Measurements from ENCODE around the gene ZNF652.
"Not testable (repeated sequence)": the region's sequence is repeated elsewhere in the genome, so short reads cannot be mapped to it uniquely, and the experiment has no call there.

ZNF652 gene

GRCh38 chr17:49373115-49373514 lies 11.1 kb upstream of the ZNF652 start:
- TF ChIP-seq POLR2A (IDR thresholded peaks at IDR 0.05; ENCODE audit: low read depth, low read length) (no peak), POU2F2 (IDR thresholded peaks at IDR 0.05; ENCODE audit: low read depth, low read length) (no peak), POLR2AphosphoS5 (IDR thresholded peaks at IDR 0.05; ENCODE audit: low read depth, low read length) (no peak), TAF1 (IDR thresholded peaks at IDR 0.05; ENCODE audit: low read depth, low read length) (no peak), SPI1 (IDR thresholded peaks at IDR 0.05; ENCODE audit: low read depth, low read length) (no peak), PAX5 (IDR thresholded peaks at IDR 0.05; ENCODE audit: insufficient read depth, low read length, severe bottlenecking) (no peak)
- no peak for FAIRE-seq
- DNase-seq (ENCODE audit: insufficient read length, low spot score): no peak

DNA sequence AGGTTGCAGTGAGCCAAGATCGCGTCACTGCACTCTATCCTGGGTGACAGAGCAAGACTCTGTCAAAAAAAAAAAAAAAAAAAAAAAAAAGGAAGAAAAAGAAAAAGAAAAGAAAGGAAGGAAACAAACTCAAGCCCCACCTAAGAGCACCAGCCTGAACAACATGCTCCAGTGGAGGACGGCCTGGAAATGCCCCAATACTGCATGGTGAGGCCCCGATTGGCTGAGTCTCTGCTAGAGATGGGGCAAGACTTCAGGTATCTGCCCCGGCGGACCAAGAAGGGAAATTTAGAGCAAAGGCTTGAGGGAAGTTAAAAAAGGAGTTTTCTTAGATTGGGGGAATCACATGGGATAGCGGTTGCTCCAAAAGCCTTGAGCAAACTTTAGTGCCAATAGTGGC lies 10.4 kb upstream of the ZNF652 start:
- FAIRE-seq: no peak
- no peak for DNase-seq (ENCODE audit: insufficient read length, low spot score)
- TF ChIP-seq SPI1 (IDR thresholded peaks at IDR 0.05; ENCODE audit: low read depth, low read length) (no peak), POU2F2 (IDR thresholded peaks at IDR 0.05; ENCODE audit: low read depth, low read length) (no peak), PAX5 (IDR thresholded peaks at IDR 0.05; ENCODE audit: insufficient read depth, low read length, severe bottlenecking) (no peak), POLR2AphosphoS5 (IDR thresholded peaks at IDR 0.05; ENCODE audit: low read depth, low read length) (no peak), POLR2A (IDR thresholded peaks at IDR 0.05; ENCODE audit: low read depth, low read length) (no peak), TAF1 (IDR thresholded peaks at IDR 0.05; ENCODE audit: low read depth, low read length) (no peak)

DNA sequence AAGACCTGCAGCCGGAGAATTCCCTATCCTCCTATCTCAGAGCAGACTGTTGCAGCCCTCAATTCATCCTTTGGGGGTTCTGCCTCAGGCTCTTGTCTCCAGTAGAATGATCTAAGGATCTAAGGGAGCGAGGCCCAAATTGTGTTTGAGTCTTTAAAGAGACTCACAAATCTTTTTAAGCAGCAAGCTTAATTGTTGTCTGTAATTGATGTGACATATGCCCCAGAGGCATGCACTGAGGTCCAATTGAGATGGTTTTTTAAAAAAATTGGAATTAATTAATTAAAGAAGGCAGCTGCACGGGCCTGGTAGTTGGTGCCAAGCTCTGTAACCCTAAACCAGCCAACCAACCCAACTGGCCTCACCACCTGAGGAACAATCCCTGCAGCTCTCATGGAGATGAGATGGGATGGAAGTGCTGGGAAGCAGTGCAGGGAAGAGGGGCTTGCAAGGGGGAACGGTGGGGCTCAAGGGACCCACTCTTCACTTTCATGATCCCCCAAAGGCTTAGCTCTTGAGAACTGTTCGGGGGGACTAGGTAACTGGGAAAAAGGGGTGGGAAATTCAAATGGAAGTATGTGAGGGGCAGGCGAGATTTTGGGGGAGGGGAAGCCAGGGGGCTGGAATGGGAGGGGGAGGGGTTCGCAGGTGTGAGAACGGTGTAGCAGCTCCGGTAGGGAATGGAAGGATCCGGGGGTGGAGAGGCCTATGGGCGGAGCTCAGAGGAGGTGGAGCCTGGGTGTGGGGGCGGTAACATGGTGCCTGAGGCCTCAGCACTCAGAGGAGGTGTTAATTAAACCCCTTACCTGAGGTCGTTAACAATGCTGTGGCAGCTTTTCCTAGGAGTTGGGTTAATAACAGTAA lies 9.2 kb upstream of the ZNF652 start:
- DNase-seq (ENCODE audit: insufficient read length, low spot score) (no peak), FAIRE-seq (no peak)
- TF ChIP-seq PAX5 (IDR thresholded peaks at IDR 0.05; ENCODE audit: insufficient read depth, low read length, severe bottlenecking) (no peak), POLR2AphosphoS5 (IDR thresholded peaks at IDR 0.05; ENCODE audit: low read depth, low read length) (no peak), POLR2A (IDR thresholded peaks at IDR 0.05; ENCODE audit: low read depth, low read length) (no peak), SPI1 (IDR thresholded peaks at IDR 0.05; ENCODE audit: low read depth, low read length) (no peak), POU2F2 (IDR thresholded peaks at IDR 0.05; ENCODE audit: low read depth, low read length) (no peak), TAF1 (IDR thresholded peaks at IDR 0.05; ENCODE audit: low read depth, low read length) (no peak)

DNA sequence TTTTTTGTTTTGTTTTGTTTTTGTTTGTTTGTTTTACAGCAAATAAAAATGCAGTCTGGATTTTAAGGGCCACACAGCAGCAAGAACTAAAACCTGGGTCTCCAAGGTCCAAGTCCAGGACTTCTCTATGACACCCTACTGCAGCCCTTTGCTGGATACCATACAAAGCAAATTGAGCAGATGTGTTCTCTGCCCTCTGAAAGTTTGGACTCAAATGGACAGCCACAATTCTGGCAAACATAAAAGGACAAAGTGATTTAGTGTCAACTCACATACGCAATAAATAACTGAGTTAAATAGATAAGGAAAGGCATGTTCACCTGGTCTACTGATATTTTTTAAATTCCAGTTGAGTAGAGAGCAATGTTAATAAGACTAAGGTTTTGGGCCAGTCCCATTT lies 7.7 kb upstream of the ZNF652 start:
- DNase-seq (ENCODE audit: insufficient read length, low spot score): no peak
- FAIRE-seq: no peak
- TF ChIP-seq SPI1 (IDR thresholded peaks at IDR 0.05; ENCODE audit: low read depth, low read length) (no peak), POLR2AphosphoS5 (IDR thresholded peaks at IDR 0.05; ENCODE audit: low read depth, low read length) (no peak), POLR2A (IDR thresholded peaks at IDR 0.05; ENCODE audit: low read depth, low read length) (no peak), PAX5 (IDR thresholded peaks at IDR 0.05; ENCODE audit: insufficient read depth, low read length, severe bottlenecking) (no peak), TAF1 (IDR thresholded peaks at IDR 0.05; ENCODE audit: low read depth, low read length) (no peak), POU2F2 (IDR thresholded peaks at IDR 0.05; ENCODE audit: low read depth, low read length) (no peak)

GRCh38 chr17:49369089-49369488 lies 7.0 kb upstream of the ZNF652 start:
- DNase-seq (ENCODE audit: insufficient read length, low spot score) (no peak), FAIRE-seq (no peak)
- TF ChIP-seq POLR2AphosphoS5 (IDR thresholded peaks at IDR 0.05; ENCODE audit: low read depth, low read length) (no peak), TAF1 (IDR thresholded peaks at IDR 0.05; ENCODE audit: low read depth, low read length) (no peak), SPI1 (IDR thresholded peaks at IDR 0.05; ENCODE audit: low read depth, low read length) (no peak), POLR2A (IDR thresholded peaks at IDR 0.05; ENCODE audit: low read depth, low read length) (no peak)

- DNase-seq (ENCODE audit: insufficient read length, low spot score) (no peak), FAIRE-seq (no peak)
- no peak for TF ChIP-seq PAX5 (IDR thresholded peaks at IDR 0.05; ENCODE audit: insufficient read depth, low read length, severe bottlenecking)
- TF ChIP-seq POLR2A (IDR thresholded peaks at IDR 0.05; ENCODE audit: low read depth, low read length): no peak
- TF ChIP-seq SPI1 (IDR thresholded peaks at IDR 0.05; ENCODE audit: low read depth, low read length): no peak
- TF ChIP-seq TAF1 (IDR thresholded peaks at IDR 0.05; ENCODE audit: low read depth, low read length): no peak
- no peak for TF ChIP-seq POLR2AphosphoS5 (IDR thresholded peaks at IDR 0.05; ENCODE audit: low read depth, low read length)
- no peak for TF ChIP-seq POU2F2 (IDR thresholded peaks at IDR 0.05; ENCODE audit: low read depth, low read length)
Measured at GRCh38 chr17:49365667-49366066, 3.6 kb upstream of the ZNF652 start.

DNA sequence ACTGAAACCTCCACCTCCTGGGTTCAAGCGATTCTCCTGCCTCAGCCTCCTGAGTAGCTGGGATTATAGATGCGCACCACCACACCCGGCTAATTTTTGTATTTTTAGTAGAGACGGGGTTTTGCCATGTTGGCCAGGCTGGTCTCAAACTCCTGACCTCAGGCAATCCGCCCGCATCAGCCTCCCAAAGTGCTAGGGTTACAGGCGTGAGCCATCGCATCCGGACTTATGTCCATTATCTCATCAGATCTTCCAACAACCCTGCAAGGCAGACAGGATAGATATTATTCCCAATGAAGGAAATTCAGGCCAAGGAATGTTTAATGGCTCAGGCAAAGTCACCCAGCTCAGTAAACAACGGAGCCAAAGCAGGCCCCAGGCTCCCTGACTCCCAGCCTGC lies 3.1 kb upstream of the ZNF652 start:
- not testable (repeated sequence) for DNase-seq (ENCODE audit: insufficient read length, low spot score); FAIRE-seq

DNA sequence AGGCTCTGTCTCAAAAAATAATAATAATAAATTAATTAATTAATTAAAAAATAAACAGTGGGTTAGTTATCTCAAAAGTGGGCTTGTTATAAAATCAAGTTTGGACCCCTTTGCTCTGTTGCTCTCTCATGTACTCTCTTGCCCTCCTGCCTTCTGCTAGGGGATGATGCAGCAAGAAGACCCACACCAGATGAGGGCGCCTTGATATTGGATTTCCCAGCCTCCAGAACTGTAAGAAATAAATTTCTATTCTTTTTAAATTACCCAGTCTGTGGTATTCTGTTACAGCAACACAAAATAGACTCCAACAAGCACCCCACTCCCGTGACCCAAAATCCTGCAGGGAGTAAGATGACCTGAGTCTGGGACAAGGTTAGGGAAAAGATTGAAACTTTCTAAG lies 2.1 kb upstream of the ZNF652 start:
- FAIRE-seq (no peak), DNase-seq (ENCODE audit: insufficient read length, low spot score) (no peak)
- TF ChIP-seq POLR2AphosphoS5 (IDR thresholded peaks at IDR 0.05; ENCODE audit: low read depth, low read length) (no peak), POLR2A (IDR thresholded peaks at IDR 0.05; ENCODE audit: low read depth, low read length) (no peak), PAX5 (IDR thresholded peaks at IDR 0.05; ENCODE audit: insufficient read depth, low read length, severe bottlenecking) (no peak)

- FAIRE-seq (no peak), DNase-seq (ENCODE audit: insufficient read length, low spot score) (no peak)
- TF ChIP-seq PAX5 (IDR thresholded peaks at IDR 0.05; ENCODE audit: insufficient read depth, low read length, severe bottlenecking): no peak
- TF ChIP-seq SPI1 (IDR thresholded peaks at IDR 0.05; ENCODE audit: low read depth, low read length): no peak
- no peak for TF ChIP-seq TAF1 (IDR thresholded peaks at IDR 0.05; ENCODE audit: low read depth, low read length)
- no peak for TF ChIP-seq POLR2A (IDR thresholded peaks at IDR 0.05; ENCODE audit: low read depth, low read length)
- no peak for TF ChIP-seq POLR2AphosphoS5 (IDR thresholded peaks at IDR 0.05; ENCODE audit: low read depth, low read length)
- no peak for TF ChIP-seq POU2F2 (IDR thresholded peaks at IDR 0.05; ENCODE audit: low read depth, low read length)
Measured at GRCh38 chr17:49363251-49363650, 1.2 kb upstream of the ZNF652 start.

GRCh38 chr17:49362723-49363117 lies 670 bp upstream of the ZNF652 start:
- TF ChIP-seq TAF1 (IDR thresholded peaks at IDR 0.05; ENCODE audit: low read depth, low read length): no peak
- TF ChIP-seq POU2F2 (IDR thresholded peaks at IDR 0.05; ENCODE audit: low read depth, low read length): no peak
- TF ChIP-seq PAX5 (IDR thresholded peaks at IDR 0.05; ENCODE audit: insufficient read depth, low read length, severe bottlenecking): no peak
- TF ChIP-seq POLR2A (IDR thresholded peaks at IDR 0.05; ENCODE audit: low read depth, low read length): no peak
- no peak for TF ChIP-seq POLR2AphosphoS5 (IDR thresholded peaks at IDR 0.05; ENCODE audit: low read depth, low read length)
- no peak for TF ChIP-seq SPI1 (IDR thresholded peaks at IDR 0.05; ENCODE audit: low read depth, low read length)
- FAIRE-seq: no peak
- no peak for DNase-seq (ENCODE audit: insufficient read length, low spot score)
